Erythroblast (primary cell): Measurements from ENCODE around the gene STX11.

ENCODE experiments used
- GATA1 ChIP-seq: IDR thresholded peaks from 2 replicates; pipeline ENCODE4 v1.6.1; 2011; ENCODE audit warnings: low read depth, mild to moderate bottlenecking, control low read depth, low read length, moderate library complexity
- POLR2A ChIP-seq: IDR thresholded peaks from 2 replicates; pipeline ENCODE4 v1.6.1; 2011; ENCODE audit warnings: mild to moderate bottlenecking, low read length

DNA sequence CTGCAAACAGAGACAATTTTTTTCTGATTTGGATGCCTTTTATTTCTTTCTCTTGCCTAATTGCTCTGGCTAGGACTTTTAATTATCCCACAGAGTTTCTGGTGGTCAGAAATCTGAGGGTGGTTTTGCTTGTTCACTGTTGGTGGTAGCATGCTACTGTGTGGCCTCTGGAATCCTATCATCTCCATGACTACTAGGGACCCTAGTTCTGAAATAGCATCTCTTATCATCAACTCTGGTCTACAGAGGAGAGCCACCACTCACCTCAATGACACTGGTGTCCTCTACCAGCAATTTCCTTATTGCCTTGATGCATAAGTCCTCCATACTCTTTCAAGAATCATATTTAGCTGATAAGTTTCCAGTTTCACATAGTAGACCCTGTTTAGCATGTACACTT is 27.5 kb upstream of the STX11 start:
- no peak for TF ChIP-seq POLR2A
- no peak for TF ChIP-seq GATA1
